K562 (cell line): ENCODE data around the gene ZKSCAN1.

Source experiments
- POLR2AphosphoS2 ChIP-seq: IDR thresholded peaks from 2 replicates; pipeline ENCODE4 v1.6.1; 2012; ENCODE audit warnings: low read length, improper control_type of control experiment
- U2AF1 ChIP-seq: fragments of 200-400 bp; formaldehyde crosslinking; optimal IDR thresholded peaks from 2 replicates; pipeline ENCODE3; 2017; ENCODE audit warnings: mild to moderate bottlenecking, low read depth, low read length, moderate library complexity
- ZBTB17 ChIP-seq: fragments of 450-650 bp; formaldehyde crosslinking; IDR thresholded peaks from 2 replicates; pipeline ENCODE4 v1.4.0; 2020; ENCODE audit warnings: mild to moderate bottlenecking
- TF ChIP-seq, protein P1 (sequence below), 3 experiments: IDR thresholded peaks in 2 of 3; conservative IDR thresholded peaks in 1 of 3; 2 replicates each; pipeline ENCODE4 v1.5.1; 2011 to 2012; ENCODE audit warnings: low read length in 3 of 3, mild to moderate bottlenecking in 3 of 3, control low read depth in 2 of 3, improper control_type of control experiment in 1 of 3, inconsistent platforms in 1 of 3, low read depth in 1 of 3, mixed read lengths in 1 of 3, moderate library complexity in 1 of 3; ENCODE audit not compliant: insufficient read depth in 2 of 3
- TF ChIP-seq, protein P2 (sequence below), 2 experiments: fragments of 200-800 bp in 1 of 2; sonication (Bioruptor generic) in 1 of 2; sonication (generic) in 1 of 2; formaldehyde crosslinking in 1 of 2; IDR thresholded peaks in 1 of 2; conservative IDR thresholded peaks in 1 of 2; 2 replicates each; pipeline versions ENCODE4 v1.5.0 to v1.6.1; 2016 to 2020; ENCODE audit warnings: missing compliant biosample characterization in 1 of 2, missing genetic modification characterization in 1 of 2, missing genetic modification reagents in 1 of 2

DNA sequence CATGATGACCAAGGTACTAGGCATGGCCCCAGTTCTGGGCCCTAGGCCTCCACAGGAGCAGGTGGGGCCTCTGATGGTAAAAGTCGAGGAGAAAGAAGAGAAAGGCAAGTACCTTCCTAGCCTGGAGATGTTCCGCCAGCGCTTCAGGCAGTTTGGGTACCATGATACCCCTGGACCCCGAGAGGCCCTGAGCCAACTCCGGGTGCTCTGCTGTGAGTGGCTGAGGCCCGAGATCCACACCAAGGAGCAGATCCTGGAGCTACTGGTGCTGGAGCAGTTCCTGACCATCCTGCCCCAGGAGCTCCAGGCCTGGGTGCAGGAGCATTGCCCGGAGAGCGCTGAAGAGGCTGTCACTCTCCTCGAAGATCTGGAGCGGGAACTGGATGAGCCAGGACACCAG, 41.6 kb downstream of the ZKSCAN1 start:
- TF ChIP-seq U2AF1 (no peak), POLR2AphosphoS2 (no peak), ZBTB17 (CRISPR knock-in tag) (no peak)
- TF ChIP-seq, protein P1, sequence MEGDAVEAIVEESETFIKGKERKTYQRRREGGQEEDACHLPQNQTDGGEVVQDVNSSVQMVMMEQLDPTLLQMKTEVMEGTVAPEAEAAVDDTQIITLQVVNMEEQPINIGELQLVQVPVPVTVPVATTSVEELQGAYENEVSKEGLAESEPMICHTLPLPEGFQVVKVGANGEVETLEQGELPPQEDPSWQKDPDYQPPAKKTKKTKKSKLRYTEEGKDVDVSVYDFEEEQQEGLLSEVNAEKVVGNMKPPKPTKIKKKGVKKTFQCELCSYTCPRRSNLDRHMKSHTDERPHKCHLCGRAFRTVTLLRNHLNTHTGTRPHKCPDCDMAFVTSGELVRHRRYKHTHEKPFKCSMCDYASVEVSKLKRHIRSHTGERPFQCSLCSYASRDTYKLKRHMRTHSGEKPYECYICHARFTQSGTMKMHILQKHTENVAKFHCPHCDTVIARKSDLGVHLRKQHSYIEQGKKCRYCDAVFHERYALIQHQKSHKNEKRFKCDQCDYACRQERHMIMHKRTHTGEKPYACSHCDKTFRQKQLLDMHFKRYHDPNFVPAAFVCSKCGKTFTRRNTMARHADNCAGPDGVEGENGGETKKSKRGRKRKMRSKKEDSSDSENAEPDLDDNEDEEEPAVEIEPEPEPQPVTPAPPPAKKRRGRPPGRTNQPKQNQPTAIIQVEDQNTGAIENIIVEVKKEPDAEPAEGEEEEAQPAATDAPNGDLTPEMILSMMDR (IDR thresholded peaks at IDR 0.05 in 2 of 3, conservative IDR thresholded peaks at IDR 0.05 in 1 of 3; ENCODE audit: insufficient read depth in 2 of 3, low read depth in 1 of 3, low read length in 3 of 3): no peak
- TF ChIP-seq, protein P2, sequence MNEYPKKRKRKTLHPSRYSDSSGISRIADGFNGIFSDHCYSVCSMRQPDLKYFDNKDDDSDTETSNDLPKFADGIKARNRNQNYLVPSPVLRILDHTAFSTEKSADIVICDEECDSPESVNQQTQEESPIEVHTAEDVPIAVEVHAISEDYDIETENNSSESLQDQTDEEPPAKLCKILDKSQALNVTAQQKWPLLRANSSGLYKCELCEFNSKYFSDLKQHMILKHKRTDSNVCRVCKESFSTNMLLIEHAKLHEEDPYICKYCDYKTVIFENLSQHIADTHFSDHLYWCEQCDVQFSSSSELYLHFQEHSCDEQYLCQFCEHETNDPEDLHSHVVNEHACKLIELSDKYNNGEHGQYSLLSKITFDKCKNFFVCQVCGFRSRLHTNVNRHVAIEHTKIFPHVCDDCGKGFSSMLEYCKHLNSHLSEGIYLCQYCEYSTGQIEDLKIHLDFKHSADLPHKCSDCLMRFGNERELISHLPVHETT (CRISPR knock-in tag; conservative IDR thresholded peaks at IDR 0.05 in 1 of 2, IDR thresholded peaks at IDR 0.05 in 1 of 2): no peak
